Measurements from ENCODE around the gene TPRA1. TPM values are rescaled to one million over a fixed set of nuclear protein-coding genes. Genes with fewer than 3 reads are reported as not detected.
A peak's percentile ranks its signal among the peaks of the same experiment; 100 is the strongest.

The TPRA1 gene
- 10 to 100 TPM; 20.8 to 36.0 (median 31.5) TPM for polyA plus RNA-seq

DNA sequence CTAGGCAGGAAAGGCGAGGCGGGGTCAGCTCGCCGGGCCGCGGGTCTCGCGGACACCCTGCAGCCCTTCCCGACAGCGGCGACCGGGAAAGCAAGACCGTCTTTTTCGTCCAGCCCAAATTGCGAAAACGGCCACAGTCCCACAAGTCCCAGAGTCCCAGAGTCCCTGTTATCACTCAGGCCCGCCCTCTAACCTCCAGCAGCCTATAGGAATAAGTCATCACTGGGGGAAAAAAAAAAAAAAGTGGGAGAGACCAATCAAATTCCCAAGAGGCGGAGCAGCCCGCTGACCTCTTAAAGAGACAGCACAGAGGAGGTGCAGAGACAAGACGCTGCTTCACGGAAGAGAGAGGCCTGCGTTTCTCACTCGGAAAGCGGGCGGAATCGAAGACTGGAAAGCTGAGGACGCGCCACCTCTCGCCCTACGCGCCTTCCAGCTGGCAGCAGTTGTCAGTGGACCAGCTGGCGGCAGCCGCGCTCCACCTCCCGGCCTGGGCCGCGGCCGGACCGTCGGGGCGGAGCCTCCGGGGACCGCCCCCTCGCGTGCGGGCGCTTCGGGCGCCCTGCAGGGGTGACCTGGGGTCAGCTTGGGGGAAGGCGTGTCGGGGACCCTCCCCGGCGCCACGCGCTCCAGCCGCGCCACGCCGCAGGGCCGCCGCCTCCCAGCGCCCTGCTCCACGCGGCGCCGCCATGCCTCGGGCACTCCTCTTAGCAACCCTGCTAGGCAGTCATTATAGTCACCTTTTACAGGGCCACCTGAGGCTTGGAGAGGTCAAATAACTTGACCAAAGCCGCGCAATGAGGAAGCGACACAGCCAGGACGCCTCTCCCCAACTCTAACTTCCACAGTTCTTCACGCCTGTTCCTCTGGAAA is at the start of gene TPRA1:
Gene TPRA1, minus strand, starts transcription at position 141 of the 873 bp plus-strand sequence. CDS start 10,587 bp downstream, outside the sequence.
- Mint-ChIP-seq H3K27me3 (ENCODE audit: low read depth in 3 of 3) (peaks cover 0 to 6% (median 3%) of the 10 kb centered on the region in 3 donors), H3K4me1 (peaks cover 32 to 41% of the 10 kb centered on the region in 2 donors), H3K27ac (peak within 1 kb of the TSS; percentile 90 to 98 (median 93)), H3K4me3 (peak within 1 kb of the TSS; percentile 94 to 100 (median 97)), H3K36me3 (no peaks in the 10 kb centered on the region), H3K9me3 (no peaks in the 10 kb centered on the region)
- peak; percentile 87 to 90 (median 88) for DNase-seq

DNA sequence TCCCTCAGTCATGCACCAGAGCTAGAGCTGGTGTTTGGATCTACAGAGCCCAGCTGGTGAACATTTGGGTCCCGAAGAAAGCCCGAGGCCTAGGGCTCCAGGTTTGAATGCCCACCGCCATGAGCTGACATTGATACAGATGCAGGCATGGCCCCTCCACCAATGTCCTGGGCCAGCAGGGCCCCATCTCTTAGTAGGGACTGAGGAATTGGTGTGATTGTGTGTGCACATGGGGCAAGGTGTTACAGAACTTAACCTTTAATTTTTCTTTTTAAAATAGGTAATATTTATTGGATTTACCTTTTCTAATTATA is 49.5 kb upstream of the TPRA1 start:
- H3K27ac Mint-ChIP-seq = no peak overlapping the region
- no peak overlapping the region for H3K4me3 Mint-ChIP-seq
- DNase-seq = no peak
- peaks cover 0 to 4% (median 1%) of the 10 kb centered on the region in 3 donors for H3K27me3 Mint-ChIP-seq (ENCODE audit: low read depth in 3 of 3)
- H3K36me3 Mint-ChIP-seq = peaks cover 0 to 4% (median 0%) of the 10 kb centered on the region in 3 donors
- H3K9me3 Mint-ChIP-seq = no peaks in the 10 kb centered on the region
- H3K4me1 Mint-ChIP-seq = peaks cover 19 to 21% of the 10 kb centered on the region in 2 donors

DNA sequence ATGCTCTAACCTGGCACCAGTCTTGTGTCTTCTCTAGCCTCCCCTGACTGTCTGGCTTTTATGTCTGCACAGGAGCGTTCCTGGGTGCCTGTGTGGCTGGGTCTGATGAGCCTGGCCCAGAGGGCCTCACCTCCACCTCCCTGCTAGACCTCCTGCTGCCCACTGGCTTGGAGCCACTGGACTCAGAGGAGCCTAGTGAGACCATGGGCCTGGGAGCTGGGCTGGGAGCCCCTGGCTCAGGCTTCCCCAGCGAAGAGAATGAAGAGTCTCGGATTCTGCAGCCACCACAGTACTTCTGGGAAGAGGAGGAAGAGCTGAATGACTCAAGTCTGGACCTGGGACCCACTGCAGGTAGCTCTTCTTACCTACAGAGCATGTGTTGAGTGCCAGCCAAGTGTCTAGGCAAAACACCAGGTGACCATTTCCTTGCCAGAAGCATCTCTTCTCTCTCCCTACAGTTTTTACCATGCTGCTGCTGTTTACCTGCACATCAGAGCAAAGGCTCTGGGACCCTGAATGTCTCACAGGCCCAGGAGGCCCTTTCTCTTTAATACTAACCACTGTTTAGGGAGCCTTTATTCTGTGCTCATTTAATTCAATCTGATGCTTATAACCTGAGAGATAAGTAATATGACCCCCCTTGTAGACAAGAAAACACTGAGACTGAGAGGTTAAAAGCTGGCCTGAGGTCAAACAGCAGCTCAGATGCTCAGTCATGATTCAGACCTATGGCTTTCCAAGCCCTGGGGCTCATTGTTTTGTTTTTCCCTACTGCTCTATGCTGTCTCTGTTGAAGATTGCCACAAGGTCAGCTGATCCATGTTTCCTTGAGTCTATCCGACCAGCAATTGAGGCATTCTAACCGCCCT is 48.9 kb upstream of the TPRA1 start:
- H3K9me3 Mint-ChIP-seq = no peaks in the 10 kb centered on the region
- peak overlapping the region in 1 of 6 donors; percentile 40 for H3K27ac Mint-ChIP-seq
- peaks cover 0 to 4% (median 3%) of the 10 kb centered on the region in 3 donors for H3K27me3 Mint-ChIP-seq (ENCODE audit: low read depth in 3 of 3)
- no peak for DNase-seq
- H3K36me3 Mint-ChIP-seq = peaks cover 0 to 4% (median 0%) of the 10 kb centered on the region in 3 donors
- peaks cover 19 to 21% of the 10 kb centered on the region in 2 donors for H3K4me1 Mint-ChIP-seq
- no peak overlapping the region for H3K4me3 Mint-ChIP-seq

DNA sequence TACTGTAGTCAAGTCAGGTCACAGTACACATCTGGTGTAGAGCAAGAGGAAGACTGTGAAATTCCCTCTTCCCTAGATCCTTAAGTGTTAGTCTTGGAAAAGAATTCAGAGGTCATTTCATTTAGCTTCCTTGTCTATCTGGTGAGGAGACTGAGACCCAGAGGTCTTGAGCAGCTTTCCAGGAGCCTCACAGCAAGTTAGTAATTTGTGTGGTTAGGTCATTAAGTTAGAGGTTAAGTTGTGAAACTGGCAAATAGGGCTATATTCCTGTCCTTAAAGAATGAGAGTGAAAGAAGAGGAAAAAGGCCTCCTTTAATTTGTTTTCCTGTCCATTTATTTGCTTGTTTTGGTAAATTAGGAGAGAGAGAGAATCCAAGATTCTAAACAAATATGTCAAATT is 47.4 kb upstream of the TPRA1 start:
- Mint-ChIP-seq H3K27me3 (ENCODE audit: low read depth in 3 of 3) (peaks cover 2 to 4% (median 3%) of the 10 kb centered on the region in 3 donors), H3K4me1 (peaks cover 19 to 21% of the 10 kb centered on the region in 2 donors), H3K4me3 (peak overlapping the region in 2 of 5 donors; percentile 8 to 38), H3K27ac (peak overlapping the region; percentile 43 to 69 (median 54)), H3K36me3 (peaks cover 0 to 4% (median 0%) of the 10 kb centered on the region in 3 donors), H3K9me3 (peaks cover 0 to 2% (median 0%) of the 10 kb centered on the region in 6 donors)
- no peak for DNase-seq

DNA sequence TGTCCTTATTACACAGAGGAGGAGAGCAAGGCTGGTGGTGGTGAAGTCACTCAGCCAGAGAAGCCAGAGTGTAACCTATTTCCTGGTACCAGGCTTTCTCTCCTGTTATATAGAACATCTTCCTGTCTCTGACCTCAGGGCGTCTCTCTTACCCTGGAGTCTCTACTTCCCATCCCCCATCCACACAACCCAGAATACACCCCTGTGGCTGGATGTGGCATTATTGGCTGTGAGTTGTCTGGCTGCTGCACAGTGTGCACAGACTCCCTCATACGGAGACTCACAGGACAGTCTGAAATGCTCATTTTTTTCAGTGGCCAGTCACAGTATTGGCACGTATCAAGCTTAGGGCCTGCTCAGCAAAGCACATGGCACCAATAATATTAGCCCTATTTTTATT is 47.0 kb upstream of the TPRA1 start:
- H3K36me3 Mint-ChIP-seq = peaks cover 0 to 4% (median 0%) of the 10 kb centered on the region in 3 donors

DNA sequence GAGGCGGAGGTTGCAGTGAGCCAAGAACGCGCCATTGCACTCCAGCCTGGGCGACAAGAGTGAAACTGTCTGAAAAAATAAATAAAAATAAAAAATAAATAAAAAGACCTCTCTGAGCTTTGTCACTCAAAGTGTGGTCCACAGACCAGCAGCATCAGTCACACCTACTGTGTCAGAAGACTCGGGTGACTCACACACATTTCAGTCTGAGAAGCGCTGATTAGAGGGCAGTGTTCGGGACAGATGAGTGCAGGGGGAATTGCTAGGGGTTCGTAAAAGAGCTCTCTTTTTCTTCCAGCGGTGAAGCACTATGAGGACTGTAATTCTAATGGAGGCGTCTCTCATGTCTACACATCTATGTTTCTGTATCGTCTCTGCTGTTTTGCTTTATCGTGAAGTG is 44.1 kb upstream of the TPRA1 start:
- H3K27me3 Mint-ChIP-seq (ENCODE audit: low read depth in 3 of 3) = peaks cover 8 to 13% (median 9%) of the 10 kb centered on the region in 3 donors
- H3K36me3 Mint-ChIP-seq = peaks cover 0 to 4% (median 0%) of the 10 kb centered on the region in 3 donors
- no peak for DNase-seq
- H3K4me3 Mint-ChIP-seq = no peak overlapping the region
- no peak overlapping the region for H3K27ac Mint-ChIP-seq
- peaks cover 40% of the 10 kb centered on the region in 2 donors for H3K4me1 Mint-ChIP-seq
- peaks cover 0 to 2% (median 0%) of the 10 kb centered on the region in 6 donors for H3K9me3 Mint-ChIP-seq

More for the DNA sequence above, 47.0 kb upstream of the TPRA1 start:
- peak; percentile 57 to 63 (median 59) for DNase-seq
- H3K9me3 Mint-ChIP-seq = peaks cover 0 to 2% (median 0%) of the 10 kb centered on the region in 6 donors
- H3K27me3 Mint-ChIP-seq (ENCODE audit: low read depth in 3 of 3) = peaks cover 2 to 4% (median 3%) of the 10 kb centered on the region in 3 donors
- peak overlapping the region in 3 of 5 donors; percentile 8 to 74 (median 38) for H3K4me3 Mint-ChIP-seq
- H3K4me1 Mint-ChIP-seq = peaks cover 19 to 21% of the 10 kb centered on the region in 2 donors
- H3K27ac Mint-ChIP-seq = peak overlapping the region; percentile 9 to 80 (median 44)

DNA sequence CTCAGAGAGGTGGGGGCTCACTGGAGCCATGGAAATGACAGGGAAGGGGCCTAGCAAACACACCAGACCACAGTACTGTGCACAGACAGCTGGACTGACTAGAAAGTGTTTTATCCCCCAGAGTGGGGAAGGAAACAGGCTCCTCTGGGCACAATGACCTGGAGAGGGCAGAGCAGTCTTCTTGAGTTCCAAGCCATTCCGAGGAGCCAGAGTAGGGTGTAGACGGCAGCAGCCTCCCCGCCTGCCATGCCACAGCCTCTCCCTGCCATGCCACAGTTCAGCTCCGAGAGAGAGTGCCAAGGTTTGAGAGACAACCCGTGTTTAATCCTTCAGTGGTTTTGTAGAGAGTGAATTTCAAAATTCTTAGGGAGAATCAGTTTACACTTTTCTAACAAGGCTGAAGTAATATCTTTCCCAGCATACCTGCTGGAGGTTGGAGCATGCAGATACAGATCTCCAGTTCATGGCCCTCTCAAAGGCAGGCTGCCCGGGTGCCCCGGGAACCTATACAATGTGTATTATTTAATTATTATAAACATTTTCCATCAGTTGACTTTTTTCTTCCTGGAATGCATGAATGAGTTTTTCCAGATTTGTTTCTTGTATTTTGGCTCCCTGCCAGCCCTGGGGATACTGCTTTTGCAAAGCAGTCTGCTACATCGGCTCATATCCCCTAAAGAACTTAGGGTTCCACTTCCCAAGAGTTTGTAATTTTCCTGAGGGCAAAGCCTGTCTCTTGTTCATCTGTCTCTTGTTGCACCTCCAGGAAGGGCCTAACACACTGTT is 41.7 kb upstream of the TPRA1 start:
- Mint-ChIP-seq H3K27ac (peak overlapping the region in 1 of 6 donors; percentile 84), H3K9me3 (peaks cover 0 to 2% (median 0%) of the 10 kb centered on the region in 6 donors), H3K4me1 (peaks cover 35 to 47% of the 10 kb centered on the region in 2 donors), H3K27me3 (ENCODE audit: low read depth in 3 of 3) (peaks cover 14 to 20% (median 17%) of the 10 kb centered on the region in 3 donors), H3K4me3 (no peak overlapping the region), H3K36me3 (peaks cover 0 to 4% (median 0%) of the 10 kb centered on the region in 3 donors)
- DNase-seq = no peak

DNA sequence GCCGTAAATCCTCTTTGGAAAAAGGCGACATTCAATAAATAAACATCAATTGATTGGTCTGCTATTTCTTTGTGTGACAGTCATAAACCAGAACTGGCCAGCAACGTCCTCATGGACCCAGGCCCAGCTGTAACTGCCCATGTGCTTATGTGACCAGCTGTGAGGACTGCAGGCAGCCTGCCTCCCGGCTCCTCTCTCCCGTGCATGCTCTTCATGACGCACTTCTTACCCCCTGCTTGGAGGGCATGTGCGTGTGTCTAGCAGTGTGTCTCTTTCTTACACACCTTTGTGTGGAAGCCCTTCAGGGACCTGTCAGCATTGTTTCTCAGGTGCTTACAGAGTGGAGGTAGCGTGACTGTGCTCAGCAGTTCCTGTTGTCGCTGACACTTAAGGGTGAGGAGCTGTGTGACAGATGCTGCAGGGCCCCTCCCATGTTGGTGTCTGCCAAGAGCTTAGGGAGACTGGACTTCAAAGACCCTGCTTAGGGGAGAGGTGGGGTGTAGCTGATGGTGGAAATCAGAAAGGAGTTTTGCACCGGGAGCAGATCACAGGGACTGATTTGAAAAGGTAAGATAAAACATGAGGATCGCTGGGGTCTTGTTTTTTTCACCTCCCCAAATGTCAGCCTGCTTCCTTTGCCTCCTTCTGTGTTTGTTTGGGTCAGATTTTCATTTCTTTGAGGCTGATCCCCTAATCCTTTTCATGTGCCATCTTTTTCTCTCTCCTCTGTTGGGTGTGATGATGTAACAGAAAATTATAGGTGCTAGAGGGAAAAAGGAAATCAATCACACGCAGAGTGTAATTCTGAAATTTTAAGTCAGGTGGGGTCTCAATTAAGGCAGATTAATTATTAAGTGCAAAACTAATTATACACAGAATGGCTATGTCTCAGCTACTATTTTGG is 40.5 kb upstream of the TPRA1 start:
- DNase-seq = no peak
- H3K27ac Mint-ChIP-seq = peak overlapping the region in 1 of 6 donors; percentile 84
- H3K9me3 Mint-ChIP-seq = peaks cover 0 to 2% (median 0%) of the 10 kb centered on the region in 6 donors
- H3K4me3 Mint-ChIP-seq = peak overlapping the region; percentile 42 to 84 (median 58)
- peaks cover 0 to 3% (median 0%) of the 10 kb centered on the region in 3 donors for H3K36me3 Mint-ChIP-seq
- H3K4me1 Mint-ChIP-seq = peaks cover 43 to 54% of the 10 kb centered on the region in 2 donors
- peaks cover 13 to 21% (median 20%) of the 10 kb centered on the region in 3 donors for H3K27me3 Mint-ChIP-seq (ENCODE audit: low read depth in 3 of 3)

DNA sequence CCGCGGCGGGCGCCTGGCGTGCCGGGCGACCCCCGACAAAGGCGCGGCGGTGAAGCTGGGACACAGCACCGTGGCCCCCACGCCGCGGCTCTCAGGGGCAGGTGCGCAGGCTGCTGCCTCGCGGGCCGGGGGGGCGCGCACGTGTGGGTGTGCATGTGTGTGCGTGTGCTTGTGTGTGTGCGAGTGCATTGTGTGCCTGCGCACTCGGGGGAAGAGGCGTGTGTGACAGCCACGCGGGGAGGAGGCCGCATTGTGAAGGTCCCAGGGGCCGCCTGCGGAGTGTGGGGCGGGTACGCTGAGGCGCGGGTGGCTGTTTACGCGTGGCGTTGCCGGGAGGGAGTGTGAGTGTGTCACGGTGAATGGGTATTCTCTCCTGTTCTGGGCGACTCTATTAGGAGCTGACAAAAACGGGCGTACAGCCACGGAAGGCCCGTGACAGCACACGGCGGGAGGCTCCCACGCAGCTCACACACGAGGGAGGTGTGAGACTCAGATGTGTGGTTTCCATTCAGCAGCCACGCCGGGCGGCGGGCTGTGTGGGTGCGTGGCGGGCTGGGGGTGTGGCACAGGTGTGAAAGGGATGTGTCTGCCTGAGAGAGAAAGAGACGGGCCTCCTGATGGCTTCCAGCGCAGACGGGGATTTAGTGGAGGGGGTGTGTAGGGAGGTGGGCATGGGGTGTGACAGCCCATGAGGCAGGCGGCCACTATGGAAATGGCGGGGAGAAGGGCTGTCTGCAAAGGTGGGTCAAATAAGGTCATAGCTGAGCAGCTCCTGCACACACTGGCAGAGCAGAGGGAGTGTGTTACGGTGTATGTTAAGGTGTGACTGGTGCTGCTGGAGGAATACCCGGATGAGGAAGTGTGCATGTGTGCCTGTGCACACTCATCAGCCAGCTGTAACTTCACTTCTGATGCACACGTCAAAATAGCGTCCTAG is 39.2 kb upstream of the TPRA1 start:
- no peaks in the 10 kb centered on the region for H3K36me3 Mint-ChIP-seq
- peak; percentile 71 to 78 (median 72) for DNase-seq
- H3K9me3 Mint-ChIP-seq = peaks cover 0 to 2% (median 0%) of the 10 kb centered on the region in 6 donors
- peak overlapping the region in 5 of 6 donors; percentile 62 to 89 (median 84) for H3K27ac Mint-ChIP-seq
- peaks cover 13 to 21% (median 20%) of the 10 kb centered on the region in 3 donors for H3K27me3 Mint-ChIP-seq (ENCODE audit: low read depth in 3 of 3)
- H3K4me1 Mint-ChIP-seq = peaks cover 45 to 56% of the 10 kb centered on the region in 2 donors
- H3K4me3 Mint-ChIP-seq = peak overlapping the region; percentile 81 to 90 (median 88)

DNA sequence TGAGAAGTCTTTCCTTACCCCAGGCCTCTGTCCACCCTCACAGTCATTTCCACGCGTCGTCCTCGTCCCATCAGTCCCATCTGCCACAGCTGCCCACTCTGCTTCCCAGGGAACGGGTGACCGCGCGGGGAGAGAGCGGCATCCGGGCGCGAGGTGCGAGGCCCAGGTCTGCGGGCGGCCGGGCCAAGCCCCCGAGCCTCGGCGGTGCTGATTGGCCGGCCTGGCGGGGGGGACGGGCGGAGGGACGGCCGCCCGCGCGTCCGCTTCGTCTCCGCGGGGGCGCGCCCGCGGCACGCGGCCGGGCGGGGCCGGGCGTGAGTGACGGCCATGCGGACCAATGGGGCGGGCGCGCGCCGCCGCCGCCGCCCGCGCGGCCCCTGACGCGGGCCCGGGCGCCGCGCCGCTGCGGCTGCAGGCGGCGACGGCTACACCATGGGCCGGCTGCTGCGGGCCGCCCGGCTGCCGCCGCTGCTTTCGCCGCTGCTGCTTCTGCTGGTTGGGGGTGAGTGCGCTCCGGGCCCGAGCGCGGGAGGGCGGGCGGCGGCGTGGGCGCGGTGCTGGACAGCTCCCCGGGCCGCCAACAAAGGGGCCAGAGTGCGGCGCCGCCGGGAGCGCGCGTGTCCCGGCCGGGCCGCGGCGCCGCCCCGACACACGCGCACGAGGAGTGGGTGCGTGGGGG is 38.4 kb upstream of the TPRA1 start, which contains the start of gene PODXL2:
Gene PODXL2, plus strand, starts transcription at position 398 of the 679 bp plus-strand sequence. Its CDS starts 35 bp downstream, at position 433.
- H3K4me1 Mint-ChIP-seq = peaks cover 45 to 56% of the 10 kb centered on the region in 2 donors
- peak within 1 kb of the TSS; percentile 88 to 90 (median 88) for H3K4me3 Mint-ChIP-seq
- H3K9me3 Mint-ChIP-seq = peaks cover 0 to 2% (median 0%) of the 10 kb centered on the region in 6 donors
- H3K27me3 Mint-ChIP-seq (ENCODE audit: low read depth in 3 of 3) = peaks cover 13 to 21% (median 20%) of the 10 kb centered on the region in 3 donors
- H3K36me3 Mint-ChIP-seq = no peaks in the 10 kb centered on the region
- H3K27ac Mint-ChIP-seq = peak within 1 kb of the TSS in 5 of 6 donors; percentile 62 to 89 (median 84)
- DNase-seq = peak; percentile 61 to 62 (median 62)
